ENCODE data around the gene TAC4. TPM values are rescaled to one million over a fixed set of nuclear protein-coding genes. Genes with fewer than 3 reads are reported as not detected.
A peak's percentile ranks its signal among the peaks of the same experiment; 100 is the strongest.

TAC4 gene
- total and polyA plus RNA-seq, 9 of the 15 experiments (the other 6 are each of a cell fraction or from before 2014, with no cell fraction given), result 0.17 TPM; not detected in 8

- peak; percentile 45 to 84; a peak in 1 of 4 replicates for TF ChIP-seq UBTF (IDR thresholded peaks at IDR 0.05; ENCODE audit: borderline replicate concordance in 1 of 2, low read depth in 2 of 2, low read length in 2 of 2)
- no peak for TF ChIP-seq ZNF592 (IDR thresholded peaks at IDR 0.05)
- TF ChIP-seq MYC (IDR thresholded peaks at IDR 0.05; ENCODE audit: low read depth, low read length), result 0 out of 2 replicates have a peak, but pooled peaks have one; percentile 32
- no peak for TF ChIP-seq MYC (CRISPR knock-in tag; IDR thresholded peaks at IDR 0.05; ENCODE audit: borderline replicate concordance, low read depth)
- no peak for TF ChIP-seq NFATC3 (IDR thresholded peaks at IDR 0.05)
- no peak for TF ChIP-seq FOXA1 (IDR thresholded peaks at IDR 0.05; ENCODE audit: borderline replicate concordance)
- TF ChIP-seq PKNOX1 (IDR thresholded peaks at IDR 0.05), result peak; percentile 36; the same call in 1 of the 2 replicates
- TF ChIP-seq RUNX1 (IDR thresholded peaks at IDR 0.05; ENCODE audit: low read depth), result no peak
- TF ChIP-seq ZNF655 (CRISPR knock-in tag; IDR thresholded peaks at IDR 0.05), result no peak
- TF ChIP-seq E2F8 (IDR thresholded peaks at IDR 0.05; ENCODE audit: low read depth, partially characterized antibody), result no peak
- TF ChIP-seq BMI1 (IDR thresholded peaks at IDR 0.05; ENCODE audit: low read length), result no peak
- no peak for TF ChIP-seq ZNF740 (CRISPR knock-in tag; IDR thresholded peaks at IDR 0.05)
- no peak for TF ChIP-seq ZNF740 (tag; IDR thresholded peaks at IDR 0.05)
- no peak for TF ChIP-seq ARHGAP35 (IDR thresholded peaks at IDR 0.05; ENCODE audit: partially characterized antibody)
These were observed 32.6 kb upstream of the TAC4 start (continued) for GRCh38 chr17:49880291-49881053.

All from K562 (cell line).